ENCODE results near the gene CDH11.

GRCh38 chr16:65079549-65079948, 42.3 kb downstream of the CDH11 start:
- TF ChIP-seq, protein P1, sequence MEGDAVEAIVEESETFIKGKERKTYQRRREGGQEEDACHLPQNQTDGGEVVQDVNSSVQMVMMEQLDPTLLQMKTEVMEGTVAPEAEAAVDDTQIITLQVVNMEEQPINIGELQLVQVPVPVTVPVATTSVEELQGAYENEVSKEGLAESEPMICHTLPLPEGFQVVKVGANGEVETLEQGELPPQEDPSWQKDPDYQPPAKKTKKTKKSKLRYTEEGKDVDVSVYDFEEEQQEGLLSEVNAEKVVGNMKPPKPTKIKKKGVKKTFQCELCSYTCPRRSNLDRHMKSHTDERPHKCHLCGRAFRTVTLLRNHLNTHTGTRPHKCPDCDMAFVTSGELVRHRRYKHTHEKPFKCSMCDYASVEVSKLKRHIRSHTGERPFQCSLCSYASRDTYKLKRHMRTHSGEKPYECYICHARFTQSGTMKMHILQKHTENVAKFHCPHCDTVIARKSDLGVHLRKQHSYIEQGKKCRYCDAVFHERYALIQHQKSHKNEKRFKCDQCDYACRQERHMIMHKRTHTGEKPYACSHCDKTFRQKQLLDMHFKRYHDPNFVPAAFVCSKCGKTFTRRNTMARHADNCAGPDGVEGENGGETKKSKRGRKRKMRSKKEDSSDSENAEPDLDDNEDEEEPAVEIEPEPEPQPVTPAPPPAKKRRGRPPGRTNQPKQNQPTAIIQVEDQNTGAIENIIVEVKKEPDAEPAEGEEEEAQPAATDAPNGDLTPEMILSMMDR (conservative IDR thresholded peaks at IDR 0.05; ENCODE audit: low read depth, low read length) = no peak
- TF ChIP-seq, protein P2, sequence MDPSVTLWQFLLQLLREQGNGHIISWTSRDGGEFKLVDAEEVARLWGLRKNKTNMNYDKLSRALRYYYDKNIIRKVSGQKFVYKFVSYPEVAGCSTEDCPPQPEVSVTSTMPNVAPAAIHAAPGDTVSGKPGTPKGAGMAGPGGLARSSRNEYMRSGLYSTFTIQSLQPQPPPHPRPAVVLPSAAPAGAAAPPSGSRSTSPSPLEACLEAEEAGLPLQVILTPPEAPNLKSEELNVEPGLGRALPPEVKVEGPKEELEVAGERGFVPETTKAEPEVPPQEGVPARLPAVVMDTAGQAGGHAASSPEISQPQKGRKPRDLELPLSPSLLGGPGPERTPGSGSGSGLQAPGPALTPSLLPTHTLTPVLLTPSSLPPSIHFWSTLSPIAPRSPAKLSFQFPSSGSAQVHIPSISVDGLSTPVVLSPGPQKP (IDR thresholded peaks at IDR 0.05; ENCODE audit: borderline replicate concordance, low read depth, low read length) = no peak
